ENCODE measurements around the gene MTMR6.
"Not testable (repeated sequence)": the region's sequence is repeated elsewhere in the genome, so short reads cannot be mapped to it uniquely, and the experiment has no call there.

Gene MTMR6

GRCh38 chr13:25286969-25287961 lies at the start of gene MTMR6:
MTMR6 (minus strand) TSS chr13:25287488; CDS start chr13:25287247, 241 bp downstream.
- DNase-seq (ENCODE audit: low read depth, low spot score) = peak; percentile 40

- DNase-seq (ENCODE audit: low read depth, low spot score) = no peak
Observed at GRCh38 chr13:25335856-25336255, 48.6 kb upstream of the MTMR6 start.

- DNase-seq (ENCODE audit: low read depth, low spot score) = no peak
Observed at GRCh38 chr13:25330541-25330940, 43.3 kb upstream of the MTMR6 start.

- no peak for DNase-seq (ENCODE audit: low read depth, low spot score)
Observed at GRCh38 chr13:25329706-25330105, 42.4 kb upstream of the MTMR6 start.

- DNase-seq (ENCODE audit: low read depth, low spot score) = no peak
Observed at GRCh38 chr13:25324100-25324499, 36.8 kb upstream of the MTMR6 start.

- DNase-seq (ENCODE audit: low read depth, low spot score) = no peak
Observed at GRCh38 chr13:25319771-25320170, 32.5 kb upstream of the MTMR6 start.

- DNase-seq (ENCODE audit: low read depth, low spot score) = not testable (repeated sequence)
Observed at GRCh38 chr13:25318946-25319345, 31.7 kb upstream of the MTMR6 start.

DNA sequence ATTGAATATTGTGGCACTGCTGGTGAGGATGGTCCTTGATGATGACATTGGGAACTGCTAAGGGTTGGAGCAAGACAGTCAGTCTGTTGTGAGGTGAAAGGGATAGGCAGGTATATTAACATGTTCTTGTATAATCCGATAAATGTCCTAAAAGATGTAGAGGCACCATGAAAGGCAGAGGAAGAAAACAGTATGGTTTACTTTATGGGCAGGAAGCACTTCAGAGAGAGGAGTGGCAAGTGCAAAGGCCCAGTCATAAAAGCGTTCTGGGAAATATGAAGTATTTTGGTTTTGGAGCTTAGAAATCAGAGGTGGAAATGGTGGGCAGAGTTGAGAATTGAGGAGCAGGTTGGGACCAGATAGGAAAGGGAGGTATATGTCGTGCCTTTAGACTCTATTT lies 23.6 kb upstream of the MTMR6 start:
- no peak for DNase-seq (ENCODE audit: low read depth, low spot score)

- no peak for DNase-seq (ENCODE audit: low read depth, low spot score)
Observed at GRCh38 chr13:25306671-25307464, 19.6 kb upstream of the MTMR6 start.

- no peak for DNase-seq (ENCODE audit: low read depth, low spot score)
Observed at GRCh38 chr13:25302121-25302520, 14.8 kb upstream of the MTMR6 start.

DNA sequence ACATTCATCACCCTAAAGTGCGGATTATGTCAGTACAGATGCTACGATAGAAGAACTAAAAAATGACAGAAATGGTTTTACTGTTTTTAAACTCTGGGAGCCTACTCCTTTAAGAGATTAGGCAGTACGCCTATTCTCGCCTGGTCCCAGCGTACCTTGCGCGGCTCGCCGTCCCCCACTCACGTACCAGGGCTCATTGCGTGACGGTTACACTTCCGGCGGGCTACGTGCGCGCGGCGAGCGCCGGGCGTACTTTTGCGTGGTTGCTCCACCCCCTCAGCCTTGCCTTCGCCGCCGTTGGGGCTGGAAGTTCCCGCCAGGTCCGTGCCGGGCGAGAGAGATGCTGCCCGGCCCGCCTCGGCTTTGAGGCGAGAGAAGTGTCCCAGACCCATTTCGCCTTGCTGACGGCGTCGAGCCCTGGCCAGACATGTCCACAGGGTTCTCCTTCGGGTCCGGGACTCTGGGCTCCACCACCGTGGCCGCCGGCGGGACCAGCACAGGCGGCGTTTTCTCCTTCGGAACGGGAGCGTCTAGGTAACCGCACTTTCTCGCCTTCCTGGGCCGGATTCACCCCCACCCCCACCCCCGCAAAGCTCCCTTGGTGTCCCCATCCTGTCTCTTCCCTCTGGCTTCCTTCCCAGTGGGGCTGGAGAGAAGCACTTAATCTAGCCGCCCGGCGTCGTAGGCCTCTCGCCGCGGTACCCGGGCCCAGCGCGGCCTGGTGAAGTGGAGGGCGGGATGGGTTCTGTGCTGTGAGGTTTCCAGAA lies 14.2 kb upstream of the MTMR6 start, which contains the start of gene NUP58:
NUP58 (plus strand) TSS at position 279 of the 767 bp plus-strand sequence; CDS start at position 428, 149 bp downstream.
- DNase-seq (ENCODE audit: low read depth, low spot score) = peak; percentile 63

- no peak for DNase-seq (ENCODE audit: low read depth, low spot score)
Observed at GRCh38 chr13:25300861-25301346, 13.6 kb upstream of the MTMR6 start.

GRCh38 chr13:25295701-25296100 lies 8.4 kb upstream of the MTMR6 start:
- DNase-seq (ENCODE audit: low read depth, low spot score) = no peak

- no peak for DNase-seq (ENCODE audit: low read depth, low spot score)
Observed at GRCh38 chr13:25295228-25295627, 7.9 kb upstream of the MTMR6 start.

DNA sequence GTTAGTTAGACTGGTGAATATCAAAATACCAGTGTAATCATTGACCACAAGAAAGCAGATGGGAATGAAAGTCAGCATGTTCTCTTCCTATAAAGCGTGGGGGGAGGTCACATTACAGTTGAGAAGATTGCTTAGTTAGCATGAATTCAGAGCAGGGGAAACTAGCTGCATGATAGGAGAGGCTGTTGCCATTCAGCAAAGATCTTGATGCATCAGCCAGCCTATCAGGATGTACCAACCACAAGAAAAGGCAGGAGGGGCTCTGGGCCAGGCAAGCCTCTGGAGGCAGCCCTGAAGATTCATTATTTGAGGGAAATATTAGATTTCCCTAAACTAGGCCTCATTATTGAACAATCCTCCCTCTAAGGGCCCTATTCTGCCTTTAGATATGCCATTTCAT lies 5.0 kb upstream of the MTMR6 start:
- no peak for DNase-seq (ENCODE audit: low read depth, low spot score)

DNA sequence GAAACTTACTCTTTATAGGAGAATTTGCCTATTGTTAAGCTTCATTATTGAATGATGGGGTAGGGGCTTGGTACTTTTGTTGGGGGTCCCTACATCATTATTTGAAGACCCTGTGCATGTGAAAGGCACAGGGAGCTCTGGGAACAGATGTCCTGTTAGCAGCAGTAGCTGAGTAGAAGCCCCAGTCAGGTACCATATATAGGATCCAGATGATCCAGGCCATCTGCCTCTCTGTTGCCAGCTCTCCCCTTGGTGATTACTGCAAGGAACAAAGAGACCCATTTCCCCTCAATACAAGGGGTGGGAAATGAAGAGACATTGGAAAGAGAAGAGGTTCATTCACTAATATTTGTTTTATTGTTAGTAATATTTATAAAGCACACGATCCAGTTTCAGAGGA lies 4.4 kb upstream of the MTMR6 start:
- no peak for DNase-seq (ENCODE audit: low read depth, low spot score)

DNA sequence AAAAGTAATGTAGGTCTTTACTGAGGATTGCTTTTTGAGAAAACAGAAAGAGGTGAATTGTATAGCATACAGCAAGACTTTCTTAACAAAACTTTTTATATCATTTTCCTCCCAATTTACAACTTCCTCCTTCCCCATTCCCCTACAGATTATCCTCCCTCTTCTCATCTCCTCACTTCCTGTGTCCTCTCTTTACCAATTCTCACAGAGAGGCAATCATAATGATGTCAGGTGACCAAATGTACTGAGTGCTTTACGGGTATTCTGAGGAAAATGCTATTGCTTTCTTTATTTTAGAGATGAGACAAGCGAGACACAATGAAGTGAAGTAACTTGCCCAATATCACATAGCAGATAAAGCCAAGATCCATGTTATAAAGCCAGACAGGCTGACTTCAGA lies 1.7 kb upstream of the MTMR6 start:
- DNase-seq (ENCODE audit: low read depth, low spot score) = no peak

- no peak for DNase-seq (ENCODE audit: low read depth, low spot score)
Observed at GRCh38 chr13:25286308-25286968, 850 bp downstream of the MTMR6 start.

GRCh38 chr13:25281935-25282332 lies 5.4 kb downstream of the MTMR6 start:
- DNase-seq (ENCODE audit: low read depth, low spot score) = no peak

DNA sequence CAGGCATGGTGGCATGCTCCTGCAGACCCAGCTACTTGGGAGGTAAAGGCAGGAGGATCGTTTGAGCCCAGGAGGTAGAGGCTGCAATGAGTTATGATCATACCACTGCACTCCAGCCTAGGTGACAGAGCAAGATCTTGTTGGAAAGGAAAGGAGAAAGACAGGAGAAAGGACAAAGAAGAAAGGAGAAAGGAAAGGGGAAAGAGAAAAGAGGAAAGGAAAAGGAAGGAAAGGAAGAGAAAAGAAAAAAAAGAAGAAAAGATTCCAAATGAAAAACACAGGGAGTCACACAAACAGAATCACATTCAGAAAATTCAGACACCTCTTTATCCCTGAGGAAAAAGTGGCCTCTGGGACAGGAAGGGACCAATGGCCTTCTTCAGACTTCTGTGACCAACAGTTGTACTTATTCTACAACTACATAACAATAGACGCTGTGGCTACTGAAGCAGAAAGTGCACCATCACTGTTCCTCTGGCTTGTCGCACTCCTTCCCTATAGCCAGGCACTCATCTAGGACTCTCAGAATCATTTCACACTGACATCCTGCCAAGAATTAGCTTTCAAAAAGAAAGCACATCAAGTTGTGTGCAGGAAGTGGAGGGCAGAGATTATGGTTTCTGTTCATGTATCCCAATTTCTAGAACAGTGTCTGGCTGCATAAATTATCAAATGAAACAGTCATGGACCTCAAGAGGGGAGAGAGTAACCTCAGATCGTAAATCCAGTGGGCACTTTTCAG lies 5.9 kb downstream of the MTMR6 start:
- DNase-seq (ENCODE audit: low read depth, low spot score) = no peak
